Posterior vena cava (tissue), 2 donors: Measurements from ENCODE around the gene CPA2. TPM values are rescaled to one million over a fixed set of nuclear protein-coding genes. Genes with fewer than 3 reads are reported as not detected.
"Not testable (repeated sequence)": the region's sequence is repeated elsewhere in the genome, so short reads cannot be mapped to it uniquely, and the experiment has no call there.

Experiments
- DNase-seq: peaks from one replicate; pipeline ENCODE4 v3.0.0-alpha.2; 2020; ENCODE audit warnings: low spot score
- intact Hi-C, 2 donors: fragments of 100-400 bp; cut with DNase I; formaldehyde crosslinking; loops; one replicate each; pipeline versions ENCODE4 v1.14.1 to v1.14.2; 2022 to 2023
- total RNA-seq, 2 donors: library from RNA; stranded (reverse); fragmentation: NEBNext Ultra II Directional; extraction: Animal tissue kit (Norgen Biotek cat#: 25700); gene quantifications; one replicate each; pipeline ENCODE4 v1.2.1, GENCODE V29; 2021
- donor health status: DM: yes; HTN: yes; CAD: no.
- donor health status: DM: yes; HTN: yes; CAD: no.

Gene CPA2
- total RNA-seq, 2 donors from 2014 or later: 0.67 TPM; not detected in 1

- no peak for DNase-seq
- intact Hi-C loops: no loop called here
These were observed 32.1 kb downstream of the CPA2 start for GRCh38 chr7:130298544-130299326.

GRCh38 chr7:130299866-130300265 lies 33.2 kb downstream of the CPA2 start:
- intact Hi-C loops: no loop called here
- DNase-seq: no peak

GRCh38 chr7:130301501-130302020 lies 34.9 kb downstream of the CPA2 start:
- intact Hi-C loops: no loop called here
- DNase-seq: no peak

GRCh38 chr7:130302649-130303048 lies 36.0 kb downstream of the CPA2 start:
- no peak for DNase-seq
- intact Hi-C loops: no loop called here

GRCh38 chr7:130303127-130303526 lies 36.5 kb downstream of the CPA2 start:
- intact Hi-C loops: no loop called here
- no peak for DNase-seq

- DNase-seq: no peak
- intact Hi-C loops: no loop called here
These were observed 36.9 kb downstream of the CPA2 start for GRCh38 chr7:130303551-130303950.

GRCh38 chr7:130303982-130304381 lies 37.3 kb downstream of the CPA2 start:
- DNase-seq: no peak
- intact Hi-C loops: no loop called here

- DNase-seq: no peak
- intact Hi-C loops: no loop called here
These were observed 38.2 kb downstream of the CPA2 start for GRCh38 chr7:130304878-130305277.

GRCh38 chr7:130305433-130306042 lies 38.9 kb downstream of the CPA2 start:
- DNase-seq: no peak
- intact Hi-C loops: loop anchor here in 1 of 2 donors (2.0 kb wide), 1 partner anchor 53 kb away; no protein-coding TSS in a partner anchor

- intact Hi-C loops: no loop called here
- DNase-seq: no peak
These were observed 43.3 kb downstream of the CPA2 start for GRCh38 chr7:130309986-130310385.

GRCh38 chr7:130314305-130314704 lies 47.6 kb downstream of the CPA2 start:
- no peak for DNase-seq
- intact Hi-C loops: no loop called here

GRCh38 chr7:130319541-130319940 lies 52.9 kb downstream of the CPA2 start:
- no peak for DNase-seq
- intact Hi-C loops: loop anchor here in 1 of 2 donors (2.0 kb wide), 1 partner anchor 35 kb away; no protein-coding TSS in a partner anchor

GRCh38 chr7:130321542-130322229 lies 55.0 kb downstream of the CPA2 start:
- intact Hi-C loops: loop anchor here in 1 of 2 donors (2.0 kb wide), 1 partner anchor 63 kb away; no protein-coding TSS in a partner anchor
- DNase-seq: not testable (repeated sequence)

- DNase-seq: no peak
These were observed 56.0 kb downstream of the CPA2 start for GRCh38 chr7:130322615-130323014.

GRCh38 chr7:130324306-130324943 lies 57.8 kb downstream of the CPA2 start:
- DNase-seq: no peak
- intact Hi-C loops: no loop called here

More at GRCh38 chr7:130322615-130323014, 56.0 kb downstream of the CPA2 start:
- intact Hi-C loops: loop anchor here in 1 of 2 donors (2.0 kb wide), 1 partner anchor 64 kb away; no protein-coding TSS in a partner anchor

- intact Hi-C loops: no loop called here
- DNase-seq: no peak
These were observed 63.0 kb downstream of the CPA2 start for GRCh38 chr7:130329681-130330080.

- intact Hi-C loops: no loop called here
- DNase-seq: no peak
These were observed 65.8 kb downstream of the CPA2 start for GRCh38 chr7:130332259-130333053.

GRCh38 chr7:130333832-130334231 lies 67.2 kb downstream of the CPA2 start:
- intact Hi-C loops: no loop called here
- DNase-seq: no peak

GRCh38 chr7:130334274-130334673 lies 67.6 kb downstream of the CPA2 start:
- intact Hi-C loops: no loop called here
- no peak for DNase-seq
